MM.1S (cell line): ENCODE results near the gene SH3RF3.

Experiments used
- DNase-seq: peaks from one replicate; pipeline ENCODE4 v3.0.0-alpha.2; 2015
- H2AFZ ChIP-seq: fragments of 300-600 bp; sonication (generic); 2 replicates; pipeline ENCODE4 v1.6.0; 2016; ENCODE audit warnings: antibody characterized with exemption, low read length
- H3F3A ChIP-seq: fragments of 300-600 bp; sonication (generic); 2 replicates; pipeline ENCODE4 v1.6.1; 2016; ENCODE audit warnings: mild to moderate bottlenecking, antibody characterized with exemption, low read length, moderate library complexity, mixed read lengths; ENCODE audit not compliant: insufficient read depth
- H3K27ac ChIP-seq: fragments of 300-600 bp; sonication (generic); 2 replicates; pipeline ENCODE4 v1.5.1; 2016; ENCODE audit warnings: mild to moderate bottlenecking, low read length
- H3K27me3 ChIP-seq: fragments of 300-600 bp; sonication (generic); replicated peaks from 2 replicates; pipeline ENCODE4 v1.6.0; 2016; ENCODE audit warnings: low read length; ENCODE audit not compliant: insufficient read depth
- H3K36me3 ChIP-seq: fragments of 300-600 bp; sonication (generic); replicated peaks from 2 replicates; pipeline ENCODE4 v1.6.1; 2016; ENCODE audit warnings: mild to moderate bottlenecking, low read length, mixed read lengths; ENCODE audit not compliant: insufficient read depth
- H3K4me1 ChIP-seq: fragments of 300-600 bp; sonication (generic); 2 replicates; pipeline ENCODE4 v1.6.1; 2016; ENCODE audit warnings: low read length, mixed read lengths
- H3K4me2 ChIP-seq: fragments of 300-600 bp; sonication (generic); 2 replicates; pipeline ENCODE4 v1.6.0; 2016; ENCODE audit warnings: low read depth, low read length
- H3K4me3 ChIP-seq: fragments of 300-600 bp; sonication (generic); 2 replicates; pipeline ENCODE4 v1.5.1; 2016; ENCODE audit warnings: low read length, mixed read lengths
- H3K79me2 ChIP-seq: fragments of 300-600 bp; sonication (generic); 2 replicates; pipeline ENCODE4 v1.6.1; 2016; ENCODE audit warnings: mixed run types, low read length, mixed read lengths
- H3K9ac ChIP-seq: fragments of 300-600 bp; sonication (generic); 2 replicates; pipeline ENCODE4 v1.6.1; 2016; ENCODE audit warnings: low read length, mixed read lengths
- H3K9me2 ChIP-seq: fragments of 300-600 bp; sonication (generic); replicated peaks from 2 replicates; pipeline ENCODE4 v1.6.1; 2016; ENCODE audit warnings: mild to moderate bottlenecking, low read length, mixed read lengths; ENCODE audit not compliant: insufficient read depth
- H3K9me3 ChIP-seq: fragments of 300-600 bp; sonication (generic); replicated peaks from 2 replicates; pipeline ENCODE4 v1.6.1; 2016; ENCODE audit warnings: mild to moderate bottlenecking, low read length, mixed read lengths; ENCODE audit not compliant: insufficient read depth
- H4K20me1 ChIP-seq: fragments of 300-600 bp; sonication (generic); 2 replicates; pipeline ENCODE4 v1.6.1; 2016; ENCODE audit warnings: mild to moderate bottlenecking, low read length, moderate library complexity, mixed read lengths; ENCODE audit not compliant: insufficient read depth
- EZH2 ChIP-seq: fragments of 300-600 bp; sonication (generic); optimal IDR thresholded peaks from 2 replicates; pipeline ENCODE3; 2017; ENCODE audit warnings: low read depth, mild to moderate bottlenecking, antibody characterized with exemption, low read length, mixed read lengths
- EZH2phosphoT487 ChIP-seq: fragments of 300-600 bp; sonication (generic); IDR thresholded peaks from 2 replicates; pipeline ENCODE4 v1.6.1; 2018; ENCODE audit warnings: antibody characterized with exemption, low read length
- TF ChIP-seq, protein P1 (sequence below): fragments of 300-600 bp; sonication (generic); IDR thresholded peaks from 2 replicates; pipeline ENCODE4 v1.5.1; 2016; ENCODE audit warnings: antibody characterized with exemption, low read length, mixed read lengths

Gene SH3RF3

GRCh38 chr2:109084341-109084740, 44.7 kb upstream of the SH3RF3 start:
- no peak for TF ChIP-seq EZH2
- TF ChIP-seq, protein P1, sequence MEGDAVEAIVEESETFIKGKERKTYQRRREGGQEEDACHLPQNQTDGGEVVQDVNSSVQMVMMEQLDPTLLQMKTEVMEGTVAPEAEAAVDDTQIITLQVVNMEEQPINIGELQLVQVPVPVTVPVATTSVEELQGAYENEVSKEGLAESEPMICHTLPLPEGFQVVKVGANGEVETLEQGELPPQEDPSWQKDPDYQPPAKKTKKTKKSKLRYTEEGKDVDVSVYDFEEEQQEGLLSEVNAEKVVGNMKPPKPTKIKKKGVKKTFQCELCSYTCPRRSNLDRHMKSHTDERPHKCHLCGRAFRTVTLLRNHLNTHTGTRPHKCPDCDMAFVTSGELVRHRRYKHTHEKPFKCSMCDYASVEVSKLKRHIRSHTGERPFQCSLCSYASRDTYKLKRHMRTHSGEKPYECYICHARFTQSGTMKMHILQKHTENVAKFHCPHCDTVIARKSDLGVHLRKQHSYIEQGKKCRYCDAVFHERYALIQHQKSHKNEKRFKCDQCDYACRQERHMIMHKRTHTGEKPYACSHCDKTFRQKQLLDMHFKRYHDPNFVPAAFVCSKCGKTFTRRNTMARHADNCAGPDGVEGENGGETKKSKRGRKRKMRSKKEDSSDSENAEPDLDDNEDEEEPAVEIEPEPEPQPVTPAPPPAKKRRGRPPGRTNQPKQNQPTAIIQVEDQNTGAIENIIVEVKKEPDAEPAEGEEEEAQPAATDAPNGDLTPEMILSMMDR: no peak

GRCh38 chr2:109085912-109086742, 42.9 kb upstream of the SH3RF3 start:
- no peak for TF ChIP-seq EZH2phosphoT487
- TF ChIP-seq EZH2: no peak
- TF ChIP-seq, protein P1: no peak
- H3K4me1 ChIP-seq: peaks cover 16% of the 10 kb centered on the region
- H3K27me3 ChIP-seq: no peaks in the 10 kb centered on the region
- H2AFZ ChIP-seq: no peak overlapping the region
- no peak overlapping the region for H3K4me2 ChIP-seq
- DNase-seq: no peak
- no peaks in the 10 kb centered on the region for H3K36me3 ChIP-seq
- H3K4me3 ChIP-seq: no peak overlapping the region
- no peaks in the 10 kb centered on the region for H3K79me2 ChIP-seq
- no peak overlapping the region for H3K27ac ChIP-seq
- H4K20me1 ChIP-seq: no peaks in the 10 kb centered on the region
- H3K9me2 ChIP-seq: no peaks in the 10 kb centered on the region
- no peaks in the 10 kb centered on the region for H3K9me3 ChIP-seq
- H3K9ac ChIP-seq: no peak overlapping the region
- peaks cover 9% of the 10 kb centered on the region for H3F3A ChIP-seq

More at GRCh38 chr2:109084341-109084740, 44.7 kb upstream of the SH3RF3 start:
- H3F3A ChIP-seq: peaks cover 1% of the 10 kb centered on the region; the same call in 1 of the 2 replicates
- no peaks in the 10 kb centered on the region for H4K20me1 ChIP-seq
- H3K4me1 ChIP-seq: peaks cover 6% of the 10 kb centered on the region
- H3K9ac ChIP-seq: no peak overlapping the region
- H2AFZ ChIP-seq: no peak overlapping the region
- H3K27ac ChIP-seq: no peak overlapping the region
- no peaks in the 10 kb centered on the region for H3K9me2 ChIP-seq
- H3K9me3 ChIP-seq: no peaks in the 10 kb centered on the region
- H3K27me3 ChIP-seq: no peaks in the 10 kb centered on the region
- H3K79me2 ChIP-seq: no peaks in the 10 kb centered on the region
- no peaks in the 10 kb centered on the region for H3K36me3 ChIP-seq
- no peak for DNase-seq
- H3K4me2 ChIP-seq: no peak overlapping the region
- no peak overlapping the region for H3K4me3 ChIP-seq

GRCh38 chr2:109086743-109087020, 42.3 kb upstream of the SH3RF3 start:
- H3K27me3 ChIP-seq: no peaks in the 10 kb centered on the region
- H3K9me2 ChIP-seq: no peaks in the 10 kb centered on the region
- no peaks in the 10 kb centered on the region for H4K20me1 ChIP-seq
- H3K36me3 ChIP-seq: no peaks in the 10 kb centered on the region
- H3K9ac ChIP-seq: no peak overlapping the region
- H3K27ac ChIP-seq: no peak overlapping the region
- TF ChIP-seq, protein P1: no peak
- TF ChIP-seq EZH2phosphoT487 (no peak), EZH2 (no peak)
- H3K4me1 ChIP-seq: peaks cover 16% of the 10 kb centered on the region
- H3K9me3 ChIP-seq: no peaks in the 10 kb centered on the region
- H3K4me2 ChIP-seq: no peak overlapping the region
- H3K4me3 ChIP-seq: no peak overlapping the region
- H2AFZ ChIP-seq: no peak overlapping the region
- no peak for DNase-seq
- peaks cover 9% of the 10 kb centered on the region for H3F3A ChIP-seq
- H3K79me2 ChIP-seq: no peaks in the 10 kb centered on the region
